ENCODE results near the gene NIPA2. TPM values are rescaled to one million over a fixed set of nuclear protein-coding genes. Genes with fewer than 3 reads are reported as not detected.
"Not testable (repeated sequence)": the region's sequence is repeated elsewhere in the genome, so short reads cannot be mapped to it uniquely, and the experiment has no call there.

NIPA2 gene
- total RNA-seq, 1 donor from 2014 or later = 43.6 TPM

DNA sequence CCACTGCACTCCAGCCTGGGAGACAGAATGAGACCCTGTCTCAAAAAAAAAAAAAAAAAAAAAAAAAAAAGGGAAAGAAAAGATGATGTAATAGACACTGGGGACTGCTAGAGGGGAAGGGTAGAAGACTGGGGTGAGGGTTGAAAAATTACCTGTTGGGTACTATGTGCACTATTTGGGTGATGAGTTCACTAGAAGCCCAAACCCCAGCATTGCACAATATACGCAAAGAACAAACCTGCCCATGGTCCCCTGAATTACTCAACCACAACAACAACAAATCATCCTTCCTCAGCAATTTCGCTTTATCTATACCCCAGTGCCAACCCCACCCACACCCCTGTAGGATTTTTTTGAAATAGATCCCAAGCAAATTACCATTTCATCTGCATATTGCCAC lies 38.6 kb upstream of the NIPA2 start:
- Histone ChIP-seq H3K9me3 (no peaks in the 10 kb centered on the region), H3K27me3 (ENCODE audit: low read depth) (no peaks in the 10 kb centered on the region), H3K36me3 (no peaks in the 10 kb centered on the region), H3K4me3 (no peak overlapping the region), H3K4me1 (no peaks in the 10 kb centered on the region), H3K27ac (no peak overlapping the region)
- intact Hi-C loops (cut with DNase I) = no loop called here
- DNase-seq (no peak), ATAC-seq (no peak)
- TF ChIP-seq CTCF (IDR thresholded peaks at IDR 0.05) = no peak

DNA sequence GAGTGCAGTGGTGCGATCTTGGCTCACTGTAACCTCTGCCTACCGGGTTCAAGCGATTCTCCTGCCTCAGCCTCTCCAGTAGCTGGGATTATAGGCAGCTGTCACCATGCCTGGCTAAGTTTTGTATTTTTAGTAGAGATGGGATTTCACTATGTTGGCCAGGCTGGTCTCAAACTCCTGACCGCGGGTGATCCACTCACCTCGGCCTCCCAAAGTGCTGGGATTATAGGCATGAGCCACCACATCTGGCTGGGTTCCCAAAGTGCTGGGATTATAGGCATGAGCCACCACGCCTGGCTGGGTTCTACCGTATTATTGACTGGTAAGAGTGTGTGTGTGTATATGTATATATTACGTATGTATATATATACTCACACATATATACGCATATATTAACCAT lies 35.5 kb upstream of the NIPA2 start:
- ATAC-seq; H3K27me3 ChIP-seq (ENCODE audit: low read depth); H3K36me3 ChIP-seq; H3K4me1 ChIP-seq; H3K4me3 ChIP-seq; H3K27ac ChIP-seq; intact Hi-C loops (cut with DNase I); H3K9me3 ChIP-seq; DNase-seq: not testable (repeated sequence)

DNA sequence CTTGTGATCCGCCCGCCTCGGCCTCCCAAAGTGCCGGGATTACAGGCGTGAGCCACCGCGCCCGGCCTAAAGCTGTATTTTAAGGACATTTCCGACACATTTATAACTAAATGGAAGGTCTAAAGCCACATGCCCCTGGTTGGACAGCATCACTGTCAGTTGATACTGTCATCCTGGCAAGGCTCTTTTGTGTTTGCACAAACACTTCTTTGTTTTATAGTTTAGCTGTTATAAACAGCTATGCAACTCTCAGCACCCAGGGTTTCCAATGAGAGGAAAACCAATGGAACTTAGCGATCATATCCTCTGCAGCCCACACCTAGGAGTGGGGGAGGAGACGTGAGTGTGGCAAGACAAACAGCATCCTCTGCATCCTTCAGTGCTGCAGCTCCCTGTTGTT lies 32.3 kb upstream of the NIPA2 start:
- DNase-seq = no peak
- Histone ChIP-seq H3K27me3 (ENCODE audit: low read depth) (no peaks in the 10 kb centered on the region), H3K9me3 (no peaks in the 10 kb centered on the region), H3K36me3 (no peaks in the 10 kb centered on the region), H3K4me3 (no peak overlapping the region), H3K27ac (no peak overlapping the region), H3K4me1 (no peaks in the 10 kb centered on the region)
- ATAC-seq = no peak
- intact Hi-C loops (cut with DNase I) = no loop called here
- no peak for TF ChIP-seq CTCF (IDR thresholded peaks at IDR 0.05)

DNA sequence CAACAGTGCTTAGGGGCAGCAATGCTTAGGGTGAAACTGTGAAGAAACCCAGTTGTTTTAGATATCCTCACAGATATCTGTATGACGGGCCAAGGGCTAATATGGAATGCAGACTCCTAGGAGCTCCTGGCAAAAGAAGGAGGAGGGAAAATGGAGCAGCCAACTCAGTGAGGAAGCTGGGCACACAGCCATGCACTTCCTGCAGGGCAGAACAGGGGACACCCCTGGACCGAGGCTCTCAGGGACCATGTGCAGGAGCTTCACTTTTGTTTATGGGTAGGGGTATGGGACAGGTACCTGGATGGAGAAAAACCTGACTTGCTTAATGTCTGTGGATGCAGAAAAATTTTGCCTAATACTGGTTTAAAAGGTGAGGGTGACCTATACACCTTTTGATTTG lies 31.8 kb upstream of the NIPA2 start:
- intact Hi-C loops (cut with DNase I) = no loop called here
- TF ChIP-seq CTCF (IDR thresholded peaks at IDR 0.05) = no peak
- Histone ChIP-seq H3K27me3 (ENCODE audit: low read depth) (no peaks in the 10 kb centered on the region), H3K36me3 (peaks cover under 1% of the 10 kb centered on the region), H3K4me3 (no peak overlapping the region), H3K4me1 (no peaks in the 10 kb centered on the region), H3K9me3 (no peaks in the 10 kb centered on the region), H3K27ac (no peak overlapping the region)
- ATAC-seq (peak in 1 of 2 donors; percentile 9), DNase-seq (no peak)

- H3K4me1 ChIP-seq; DNase-seq; ATAC-seq; H3K36me3 ChIP-seq; intact Hi-C loops (cut with DNase I); H3K27ac ChIP-seq; H3K4me3 ChIP-seq; H3K27me3 ChIP-seq (ENCODE audit: low read depth); H3K9me3 ChIP-seq: not testable (repeated sequence)
These were observed 30.6 kb upstream of the NIPA2 start for GRCh38 chr15:22807831-22808230.

- intact Hi-C loops (cut with DNase I) = no loop called here
- DNase-seq = no peak
- Histone ChIP-seq H3K4me3 (no peak overlapping the region), H3K36me3 (peaks cover 5% of the 10 kb centered on the region), H3K4me1 (no peaks in the 10 kb centered on the region), H3K27me3 (ENCODE audit: low read depth) (no peaks in the 10 kb centered on the region), H3K27ac (no peak overlapping the region), H3K9me3 (no peaks in the 10 kb centered on the region)
- no peak for ATAC-seq
- no peak for TF ChIP-seq CTCF (IDR thresholded peaks at IDR 0.05)
These were observed 30.2 kb upstream of the NIPA2 start for GRCh38 chr15:22808240-22808639.

DNA sequence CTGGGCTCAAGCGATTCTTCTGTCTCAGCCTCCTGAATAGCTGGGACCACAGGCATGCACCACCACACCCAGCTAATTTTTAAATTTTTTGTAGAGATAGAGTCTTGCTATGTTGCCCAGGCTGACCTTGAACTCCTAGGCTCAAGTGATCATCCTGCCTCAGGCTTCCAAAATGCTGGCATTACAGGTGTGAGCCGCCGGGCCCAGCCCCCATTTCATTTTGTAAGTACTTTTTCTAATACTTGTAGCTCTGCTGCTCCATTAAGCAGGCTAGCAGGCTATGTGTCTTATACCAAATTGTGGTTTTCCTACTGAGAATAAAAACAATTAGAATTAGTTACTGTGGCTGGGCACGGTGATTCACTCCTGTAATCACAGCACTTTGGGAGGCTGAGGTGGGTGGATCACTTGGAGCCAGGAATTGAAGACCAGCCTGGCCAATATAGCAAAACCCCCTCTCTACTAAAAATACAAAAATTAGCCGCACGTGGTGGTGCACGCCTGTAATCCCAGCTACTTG lies 29.6 kb upstream of the NIPA2 start:
- no peaks in the 10 kb centered on the region for H3K27me3 ChIP-seq (ENCODE audit: low read depth)
- H3K9me3 ChIP-seq = no peaks in the 10 kb centered on the region
- TF ChIP-seq CTCF (IDR thresholded peaks at IDR 0.05) = no peak
- intact Hi-C loops (cut with DNase I) = no loop called here
- H3K4me3 ChIP-seq = no peak overlapping the region
- no peaks in the 10 kb centered on the region for H3K4me1 ChIP-seq
- no peak for DNase-seq
- ATAC-seq = no peak
- no peak overlapping the region for H3K27ac ChIP-seq
- peaks cover 10% of the 10 kb centered on the region for H3K36me3 ChIP-seq

All from lower lobe of right lung (tissue), 2 donors.